GM19395 (cell line): Measurements from ENCODE around the gene KSR1.
A peak's percentile ranks its signal among the peaks of the same experiment; 100 is the strongest.
"Not testable (repeated sequence)": the region's sequence is repeated elsewhere in the genome, so short reads cannot be mapped to it uniquely, and the experiment has no call there.

Source experiments
- ATAC-seq: cut with Tn5 transposase; IDR thresholded peaks from one replicate; pipeline ENCODE4 v1.9.1; 2021; ENCODE audit warnings: mild to moderate bottlenecking, moderate library complexity; ENCODE audit not compliant: unreplicated experiment

Gene KSR1

DNA sequence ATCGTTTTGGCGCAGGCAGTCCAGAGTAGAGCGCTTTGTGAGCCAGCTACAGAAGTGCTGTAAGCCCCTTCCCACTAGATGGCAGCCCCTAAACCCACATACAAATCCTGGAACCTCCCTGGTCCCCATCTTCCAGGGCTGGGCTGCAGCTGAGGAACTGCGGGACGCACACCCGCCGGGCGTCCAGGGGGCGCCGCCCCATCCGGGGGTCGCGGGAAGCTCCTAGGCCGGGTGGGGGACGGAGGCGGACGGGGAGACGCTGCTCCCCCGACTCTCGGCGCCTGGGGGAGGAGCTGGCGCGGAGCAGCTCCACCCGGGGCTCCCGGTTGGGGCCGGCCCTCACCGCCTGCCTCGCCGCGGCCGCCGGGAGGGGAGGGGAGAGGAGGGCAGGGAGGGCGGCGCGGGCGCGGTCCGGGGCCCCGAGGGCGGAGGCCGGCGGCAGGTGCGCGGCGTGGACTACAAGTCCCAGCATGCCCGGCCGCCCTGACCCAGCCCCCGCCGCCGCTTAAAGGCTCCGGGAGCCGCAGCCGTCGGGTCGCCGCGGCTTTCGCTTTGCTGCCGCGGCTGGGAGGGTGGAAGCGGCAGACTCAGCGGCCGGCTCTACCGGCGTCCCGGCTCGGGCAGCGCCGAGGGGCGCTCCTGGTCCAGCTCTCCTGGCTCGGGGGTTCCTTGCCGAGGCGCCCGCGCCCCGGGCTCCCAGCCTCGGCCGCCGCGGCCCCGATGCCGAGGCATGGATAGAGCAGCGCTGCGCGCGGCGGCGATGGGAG lies at the start of gene KSR1:
Gene KSR1 (plus strand): TSS at position 535 of the 767 bp plus-strand sequence. CDS start 196 bp downstream, at position 731.
- ATAC-seq = peak; percentile 83

DNA sequence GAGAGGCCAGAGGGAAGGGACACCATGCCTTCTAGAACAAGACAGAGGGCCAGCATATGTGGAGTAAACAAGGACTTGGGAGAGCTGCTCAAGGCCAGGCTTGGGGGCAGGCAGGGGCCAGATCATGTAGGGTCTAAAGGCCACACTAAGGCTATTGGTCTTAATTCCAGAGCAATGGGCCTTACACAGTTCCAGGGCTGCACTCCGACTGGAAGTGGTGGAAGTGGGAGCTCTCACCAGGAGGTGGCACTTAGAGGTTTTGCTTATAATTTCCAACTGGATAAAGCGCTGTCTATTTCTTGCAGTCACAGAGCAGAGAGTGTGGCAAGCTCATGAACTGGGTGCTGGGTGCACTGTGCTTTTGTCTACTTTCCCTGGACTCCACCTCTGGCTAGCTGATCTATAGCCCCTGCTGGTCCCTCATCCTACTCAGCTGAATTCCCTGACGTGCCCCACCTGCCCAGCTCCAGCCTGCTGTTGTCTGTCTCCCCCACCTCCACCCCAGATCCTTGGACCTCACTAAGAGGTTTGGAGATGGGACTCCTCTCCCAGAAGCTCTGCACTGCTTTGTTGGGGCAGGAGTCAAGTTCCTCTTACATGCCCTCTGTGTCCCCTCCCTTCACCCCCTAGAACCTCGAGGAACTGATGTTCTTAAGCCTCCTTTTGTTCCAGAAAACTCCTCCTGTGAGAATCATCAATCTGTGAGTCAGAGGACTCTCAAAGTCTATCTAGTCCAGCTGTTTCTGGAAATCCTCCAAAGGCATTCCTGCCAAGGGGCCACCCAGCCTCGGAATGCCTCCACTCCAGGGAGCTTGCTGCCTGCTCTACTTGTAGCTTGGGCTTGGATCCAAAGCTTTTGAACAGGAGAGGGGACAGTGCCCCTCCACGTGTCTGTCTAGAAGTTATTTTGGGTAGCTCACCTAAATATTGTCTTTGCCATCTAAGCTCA lies 48.1 kb upstream of the KSR1 start:
- ATAC-seq = no peak

DNA sequence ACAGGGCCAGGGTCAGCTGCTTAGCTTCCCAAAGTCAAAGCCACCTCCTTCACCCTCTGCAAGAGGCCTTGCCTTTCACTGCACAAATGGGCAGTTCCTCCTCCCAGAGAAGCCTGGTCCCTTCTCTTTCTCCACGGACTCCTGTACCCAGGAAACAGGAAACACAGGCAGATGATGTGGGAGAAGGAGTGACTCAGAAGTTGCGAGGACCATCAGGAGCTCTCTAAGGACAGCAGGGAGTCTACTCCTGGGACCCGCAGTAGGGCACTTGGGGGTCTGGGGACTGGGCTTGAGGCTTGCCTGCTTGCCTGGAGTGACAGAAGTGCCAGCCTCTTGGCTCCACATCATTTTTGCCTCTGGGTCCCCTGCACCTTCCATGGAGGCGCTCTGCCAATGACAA lies 47.4 kb upstream of the KSR1 start:
- ATAC-seq = no peak

- not testable (repeated sequence) for ATAC-seq
Observed at GRCh38 chr17:27412158-27412557, 44.1 kb upstream of the KSR1 start.

- no peak for ATAC-seq
Observed at GRCh38 chr17:27413315-27413714, 42.9 kb upstream of the KSR1 start.

DNA sequence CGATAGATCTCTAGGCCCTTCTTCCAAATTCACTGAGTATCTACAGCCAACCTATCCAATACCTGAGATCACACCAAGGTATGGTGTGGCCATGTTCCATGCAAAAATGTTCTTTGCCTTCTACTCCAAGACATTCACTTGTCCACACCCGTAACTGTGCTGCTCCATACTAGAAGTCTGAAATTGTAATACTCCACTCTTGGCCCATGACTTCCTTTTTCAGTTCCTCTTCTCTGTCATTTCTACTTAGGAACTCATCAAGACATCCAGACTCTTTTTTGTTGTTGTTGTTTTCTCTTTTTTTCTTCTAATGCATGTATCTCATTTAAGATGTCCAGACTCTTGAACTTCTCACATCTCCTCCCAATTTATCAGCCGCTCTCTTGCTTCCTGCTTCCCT lies 42.5 kb upstream of the KSR1 start:
- ATAC-seq = no peak

- ATAC-seq = no peak
Observed at GRCh38 chr17:27414271-27414670, 42.0 kb upstream of the KSR1 start.

- no peak for ATAC-seq
Observed at GRCh38 chr17:27414694-27415093, 41.6 kb upstream of the KSR1 start.

DNA sequence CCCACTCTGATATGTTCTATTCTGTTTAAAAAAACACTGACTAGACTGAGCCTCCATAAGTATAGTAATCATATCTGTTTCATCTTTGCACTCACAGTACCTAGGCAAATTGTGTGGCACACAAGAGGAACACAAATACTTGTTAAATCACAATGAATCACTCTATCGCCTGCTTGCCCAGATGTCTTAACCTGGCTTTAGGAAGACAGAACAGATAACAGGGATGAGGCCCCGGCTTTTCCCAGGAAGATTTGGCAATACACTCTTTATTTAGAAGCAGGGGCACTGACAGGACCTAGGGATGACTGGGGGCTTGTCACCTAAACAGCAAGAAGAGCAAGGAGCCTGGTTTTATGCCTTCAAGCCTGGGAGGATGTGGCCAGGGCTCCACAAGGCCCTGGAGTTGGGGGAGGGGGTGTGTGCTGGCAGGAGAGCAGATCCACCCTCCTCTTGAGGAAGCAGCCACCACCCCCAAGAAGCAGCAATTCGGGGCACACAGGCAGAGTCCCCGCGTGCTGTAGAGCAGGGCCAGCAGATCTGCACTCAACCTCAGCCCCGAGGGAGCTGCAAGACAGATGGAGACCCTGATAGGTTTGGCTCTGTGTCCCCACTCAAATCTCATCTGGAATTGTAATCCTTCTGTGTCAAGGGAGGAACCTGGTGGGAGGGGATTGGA lies 41.0 kb upstream of the KSR1 start:
- ATAC-seq = no peak

DNA sequence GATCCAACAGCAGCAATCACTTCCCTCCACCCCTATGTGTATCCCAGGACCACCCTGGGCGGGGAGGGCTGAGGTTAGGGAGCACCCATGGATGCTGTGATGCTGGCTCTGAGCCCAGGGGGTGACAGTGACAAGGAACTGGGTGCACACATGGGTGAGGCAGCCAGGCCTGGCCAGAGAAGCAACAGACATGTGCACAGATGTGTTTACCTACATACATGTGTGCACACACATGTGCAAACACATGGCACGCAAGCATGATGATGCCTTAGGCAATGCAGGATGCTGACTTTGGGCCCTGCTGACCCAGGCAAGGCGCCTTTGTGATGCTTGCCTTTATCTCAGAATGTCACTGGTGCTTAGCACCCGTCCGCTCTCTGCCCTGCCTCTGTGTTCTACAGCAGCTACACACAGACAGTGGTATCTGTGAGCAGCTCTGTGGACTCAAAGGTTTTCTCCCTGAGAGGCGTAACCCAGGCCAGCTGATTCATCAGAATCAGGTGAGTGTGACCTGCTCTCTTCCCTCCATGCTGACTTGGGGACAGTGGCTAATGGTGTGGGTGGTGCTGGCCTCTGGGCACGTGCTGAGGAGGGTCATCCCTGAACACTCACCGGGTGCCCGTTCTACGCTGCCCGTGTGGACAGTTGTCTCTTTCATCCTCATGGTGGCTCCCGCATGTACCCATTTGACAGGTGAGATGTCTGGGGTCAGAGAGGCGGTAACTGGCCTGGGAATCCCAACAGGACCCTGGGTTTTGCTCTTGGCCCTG lies 38.5 kb upstream of the KSR1 start:
- ATAC-seq = no peak

- ATAC-seq = no peak
Observed at GRCh38 chr17:27418366-27418615, 38.0 kb upstream of the KSR1 start.

DNA sequence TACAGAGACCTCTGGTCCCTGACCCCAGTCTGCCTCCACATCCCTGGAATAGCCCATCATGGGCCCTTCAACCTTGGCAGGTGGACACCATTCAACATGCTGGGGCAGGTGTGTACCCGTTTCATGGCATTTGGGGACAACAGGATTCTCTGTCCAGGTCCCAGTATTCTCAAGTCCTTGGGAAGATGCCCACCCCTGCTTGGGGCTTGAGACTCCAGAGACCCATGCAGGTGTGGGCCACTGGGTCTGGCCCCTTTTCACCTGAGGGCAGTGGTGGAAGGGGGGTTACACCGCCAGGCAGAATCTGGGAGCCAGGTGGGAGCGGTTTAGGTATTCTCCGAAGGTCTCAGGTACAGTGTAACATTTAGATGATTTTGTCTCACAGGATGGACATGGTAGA lies 37.1 kb upstream of the KSR1 start:
- no peak for ATAC-seq

DNA sequence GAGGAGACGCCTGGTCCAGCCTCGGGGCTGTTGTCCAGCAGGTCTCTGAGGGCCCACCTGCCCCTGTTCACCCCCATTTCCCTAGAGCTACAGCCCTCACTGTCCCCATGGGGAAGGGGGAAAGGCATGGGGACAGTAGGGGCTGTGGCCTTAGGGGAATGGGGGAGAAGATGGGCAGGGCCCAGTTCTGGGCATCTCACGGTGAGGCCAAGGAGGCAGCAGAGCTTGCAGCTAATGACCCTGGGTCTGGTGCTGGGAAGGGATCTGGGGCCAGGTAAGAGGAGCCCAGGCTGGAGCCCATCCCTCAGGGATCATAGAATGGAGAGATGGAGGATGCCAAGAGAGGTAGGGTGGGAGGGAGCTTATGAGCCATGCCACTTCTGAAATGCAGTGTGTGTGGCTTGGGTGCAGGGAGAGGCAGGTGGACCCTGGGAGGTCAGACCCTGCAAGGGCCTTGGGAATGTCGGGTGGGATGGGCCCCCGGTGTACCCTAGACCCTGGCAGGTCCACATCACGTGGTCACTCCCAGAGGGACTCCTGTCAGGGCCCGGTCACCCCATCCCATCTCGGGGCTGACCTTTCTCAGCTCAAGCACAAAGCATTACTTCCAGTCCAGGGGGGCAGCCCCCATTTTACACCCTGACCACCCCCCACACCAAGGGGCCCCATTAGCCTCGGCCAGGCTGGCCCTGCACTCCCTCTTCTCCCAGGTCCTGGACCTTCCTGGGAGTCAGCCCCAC lies 35.9 kb upstream of the KSR1 start:
- no peak for ATAC-seq

DNA sequence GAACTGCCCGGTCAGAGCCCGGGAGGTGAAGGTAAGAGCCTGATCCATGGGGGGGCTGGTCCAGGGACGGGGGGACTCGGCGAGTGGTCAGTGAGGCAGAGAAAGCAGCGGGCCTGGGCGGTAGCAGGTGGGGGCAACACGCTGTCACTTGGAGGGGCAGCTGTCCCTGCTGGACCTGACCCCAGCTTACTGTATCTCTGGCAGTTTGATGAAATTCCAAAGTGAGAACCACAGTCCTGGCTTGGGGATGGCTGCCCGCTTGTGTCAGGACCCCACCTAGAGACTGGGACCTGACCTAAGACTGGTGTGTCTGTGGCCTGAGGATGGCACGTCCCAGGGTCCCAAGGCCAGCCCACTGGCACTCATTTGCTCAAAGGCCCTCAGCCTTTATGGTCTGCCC lies 35.1 kb upstream of the KSR1 start:
- no peak for ATAC-seq

GRCh38 chr17:27421626-27422025 lies 34.6 kb upstream of the KSR1 start:
- not testable (repeated sequence) for ATAC-seq

DNA sequence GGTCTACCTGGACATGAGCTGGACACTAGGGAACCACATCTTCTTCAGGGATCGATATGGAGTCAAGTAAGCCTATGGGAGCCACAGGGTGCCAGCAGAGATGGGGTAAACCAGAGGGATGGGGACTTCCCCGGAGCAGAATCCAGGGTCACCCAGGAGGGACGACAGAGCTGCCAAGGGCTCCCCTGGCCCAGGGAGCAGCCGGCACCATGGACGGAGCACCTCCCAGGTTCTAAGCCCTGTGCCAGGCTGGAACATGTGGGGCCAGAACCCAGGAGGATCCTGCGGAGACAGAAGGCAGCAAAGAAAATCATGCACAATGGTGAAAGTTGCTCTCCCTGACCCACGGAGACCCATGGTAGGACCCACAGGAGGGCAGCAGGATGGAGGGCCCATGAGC lies 33.6 kb upstream of the KSR1 start:
- no peak for ATAC-seq

DNA sequence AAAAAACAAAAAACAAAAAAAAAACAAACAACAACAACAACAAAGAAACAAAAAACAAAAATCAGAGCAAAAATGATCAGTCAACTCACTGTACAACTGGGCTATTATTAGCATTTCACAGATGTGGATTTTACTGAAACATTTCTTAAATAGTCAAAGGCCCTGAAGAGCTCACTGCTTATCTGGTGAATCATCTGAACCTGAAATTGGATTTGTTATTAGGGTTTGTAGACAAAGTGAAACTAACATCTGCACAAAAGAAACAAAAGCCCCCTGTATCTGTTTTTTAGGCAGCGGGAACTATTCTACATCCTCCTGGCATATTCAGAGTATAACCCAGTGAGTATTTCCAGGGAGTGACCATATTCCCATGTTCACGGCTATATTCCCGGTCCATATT lies 32.6 kb upstream of the KSR1 start:
- no peak for ATAC-seq

- ATAC-seq = no peak
Observed at GRCh38 chr17:27424516-27424915, 31.7 kb upstream of the KSR1 start.

GRCh38 chr17:27424941-27425340 lies 31.3 kb upstream of the KSR1 start:
- no peak for ATAC-seq

DNA sequence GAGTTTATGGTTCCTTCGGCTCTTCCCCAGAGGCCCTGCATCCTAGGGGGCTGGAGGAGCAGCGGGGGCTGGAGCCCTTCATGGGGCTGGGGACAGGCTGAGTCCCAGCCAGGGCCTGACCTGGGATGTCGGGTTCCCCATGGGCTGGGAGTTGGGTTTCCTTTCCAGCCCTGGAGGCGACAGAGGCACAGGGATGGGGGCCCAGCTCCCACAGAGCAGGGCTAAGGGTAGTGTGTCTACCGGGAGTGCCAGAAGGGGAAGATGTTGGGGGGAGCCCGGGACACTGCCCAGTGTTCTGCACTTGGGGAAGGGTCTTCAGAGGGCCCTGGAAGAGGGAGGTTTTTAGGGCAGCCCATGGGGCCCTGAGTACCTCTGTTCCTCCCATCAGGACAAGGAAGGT lies 30.7 kb upstream of the KSR1 start:
- not testable (repeated sequence) for ATAC-seq
